ENCODE results near the gene TPCN2.

GRCh38 chr11:69004411-69005182 lies 44.1 kb upstream of the TPCN2 start:
- no peak for TF ChIP-seq SIN3A (IDR thresholded peaks at IDR 0.05; ENCODE audit: borderline replicate concordance, insufficient read depth, low read length)
- no peak for TF ChIP-seq REST (IDR thresholded peaks at IDR 0.05; ENCODE audit: insufficient read depth in 1 of 2, low read depth in 2 of 2, low read length in 2 of 2)
- no peak for TF ChIP-seq POLR2AphosphoS5 (IDR thresholded peaks at IDR 0.05; ENCODE audit: low read depth, low read length)
- no peak for TF ChIP-seq TAF1 (IDR thresholded peaks at IDR 0.05; ENCODE audit: borderline replicate concordance, insufficient read depth, low read length)

Measured in PFSK-1 (cell line).